ENCODE data around the gene PACSIN2. TPM values are rescaled to one million over a fixed set of nuclear protein-coding genes. Genes with fewer than 3 reads are reported as not detected.

Gene PACSIN2
- total and polyA plus RNA-seq, 2 of the 13 experiments (the other 11 are each of a cell fraction or from before 2014, with no cell fraction given) = 54.1 to 68.8 TPM

- ChIA-PET POLR2A (interaction anchor here (0.9 kb wide), 1 partner anchor 169 kb away, joined by 3 read pairs; no protein-coding TSS in a partner anchor), CTCF (ENCODE audit: low intra/inter-chr PET ratio, low total read pairs) (no interaction called here)
- Histone ChIP-seq H3K4me1 (ENCODE audit: insufficient read depth, low read length) (peaks cover 52% of the 10 kb centered on the region), H2AFZ (ENCODE audit: low read length) (no peak overlapping the region), H3K4me2 (ENCODE audit: low read depth, low read length) (0 out of 2 replicates have a peak overlapping the region, but pooled peaks have one; percentile 3), H3K27me3 (ENCODE audit: control insufficient read depth in 1 of 2, insufficient read depth in 2 of 2, low read length in 2 of 2) (peaks cover 2 to 4% of the 10 kb centered on the region in 2 experiments; a peak in 3 of 5 replicates), H3K27ac (ENCODE audit: extremely low read length, insufficient read depth, low read length) (no peak overlapping the region), H3K36me3 (replicated peaks in 1 of 2; ENCODE audit: control insufficient read depth in 1 of 2, insufficient read depth in 2 of 2, low read length in 2 of 2) (no peaks in the 10 kb centered on the region), H3K9me3 (ENCODE audit: low read length) (0 out of 2 replicates have a peak, but pooled peaks cover 6% of the 10 kb centered on the region), H3K79me2 (ENCODE audit: insufficient read depth, low read length) (no peaks in the 10 kb centered on the region), H4K20me1 (ENCODE audit: insufficient read depth, low read length) (no peaks in the 10 kb centered on the region), H3K9ac (ENCODE audit: insufficient read depth, low read depth, low read length) (no peak overlapping the region), H3K4me3 (replicated peaks in 1 of 3; ENCODE audit: insufficient read depth in 1 of 3, low read depth in 2 of 3, low read length in 3 of 3) (no peak overlapping the region)
- TF ChIP-seq ZMAT3 (CRISPR knock-in tag; conservative IDR thresholded peaks at IDR 0.05) = no peak
- no peak for TF ChIP-seq ZNF33A (CRISPR knock-in tag; IDR thresholded peaks at IDR 0.05; ENCODE audit: borderline replicate concordance)
- ATAC-seq = no peak
- 54% methylated on average over 12 of the region's 19 CpGs for WGBS (ENCODE audit: low lambda C conversion rate)
- FAIRE-seq = peak; percentile 26
- no peak for DNase-seq (ENCODE audit: low spot score)
- intact Hi-C loops (cut with micrococcal nuclease; ENCODE audit: unreplicated experiment) (no loop called here), in situ Hi-C loops (cut with HindIII; ENCODE audit: extremely low pct_ligation_motif_present, low pct_unique_long_range_greater_than_20kb) (no loop called here)
- BruUV-seq (replicated peaks) = no TSS peak
Observed at GRCh38 chr22:43036282-43036829, 21.4 kb upstream of the PACSIN2 start.

GRCh38 chr22:43035250-43035649 lies 20.3 kb upstream of the PACSIN2 start:
- Histone ChIP-seq H3K36me3 (replicated peaks in 1 of 2; ENCODE audit: control insufficient read depth in 1 of 2, insufficient read depth in 2 of 2, low read length in 2 of 2) (no peaks in the 10 kb centered on the region), H4K20me1 (ENCODE audit: insufficient read depth, low read length) (no peaks in the 10 kb centered on the region), H3K27ac (ENCODE audit: extremely low read length, insufficient read depth, low read length) (no peak overlapping the region), H3K4me2 (ENCODE audit: low read depth, low read length) (peak overlapping the region; percentile 41), H3K9me3 (ENCODE audit: low read length) (0 out of 2 replicates have a peak, but pooled peaks cover 6% of the 10 kb centered on the region), H3K27me3 (ENCODE audit: control insufficient read depth in 1 of 2, insufficient read depth in 2 of 2, low read length in 2 of 2) (peaks cover 2 to 5% of the 10 kb centered on the region in 2 experiments; a peak in 2 of 5 replicates), H3K79me2 (ENCODE audit: insufficient read depth, low read length) (no peaks in the 10 kb centered on the region), H3K9ac (ENCODE audit: insufficient read depth, low read depth, low read length) (no peak overlapping the region), H3K4me1 (ENCODE audit: insufficient read depth, low read length) (peaks cover 59% of the 10 kb centered on the region), H3K4me3 (replicated peaks in 1 of 3; ENCODE audit: insufficient read depth in 1 of 3, low read depth in 2 of 3, low read length in 3 of 3) (no peak overlapping the region), H2AFZ (ENCODE audit: low read length) (no peak overlapping the region)
- intact Hi-C loops (cut with micrococcal nuclease; ENCODE audit: unreplicated experiment) = no loop called here
- no TSS peak for BruUV-seq (replicated peaks)
- FAIRE-seq = no peak
- POLR2A ChIA-PET = no interaction called here
- in situ Hi-C loops (cut with HindIII; ENCODE audit: extremely low pct_ligation_motif_present, low pct_unique_long_range_greater_than_20kb) = no loop called here
- WGBS (ENCODE audit: low lambda C conversion rate) = 56% methylated on average over 3 of the region's 9 CpGs
- ATAC-seq = peak; percentile 49
- CTCF ChIA-PET (ENCODE audit: low intra/inter-chr PET ratio, low total read pairs) = no interaction called here
- no peak for DNase-seq (ENCODE audit: low spot score)
- peak; percentile 48 for TF ChIP-seq ZFX (CRISPR knock-in tag; IDR thresholded peaks at IDR 0.05; ENCODE audit: low read depth)
- peak; percentile 56; the same call in 1 of the 2 replicates for TF ChIP-seq ZNF263 (CRISPR knock-in tag; IDR thresholded peaks at IDR 0.05)
- peak; percentile 92 for TF ChIP-seq ZSCAN25 (CRISPR knock-in tag; IDR thresholded peaks at IDR 0.05)
- no peak for TF ChIP-seq ZNF17 (CRISPR knock-in tag; IDR thresholded peaks at IDR 0.05)
- TF ChIP-seq GABPB1 (CRISPR knock-in tag; IDR thresholded peaks at IDR 0.05) = 0 out of 2 replicates have a peak, but pooled peaks have one; percentile 17
- no peak for TF ChIP-seq ZFP36L2 (CRISPR knock-in tag; IDR thresholded peaks at IDR 0.05)
- TF ChIP-seq NR0B2 (CRISPR knock-in tag; IDR thresholded peaks at IDR 0.05) = no peak
- TF ChIP-seq PATZ1 (CRISPR knock-in tag; IDR thresholded peaks at IDR 0.05) = 0 out of 2 replicates have a peak, but pooled peaks have one; percentile 16
- no peak for TF ChIP-seq PHF8 (CRISPR knock-in tag; IDR thresholded peaks at IDR 0.05)
- TF ChIP-seq MNT (IDR thresholded peaks at IDR 0.05) = peak; percentile 39; the same call in 1 of the 2 replicates
